Measurements from ENCODE around the gene DNAJB9. TPM values are rescaled to one million over a fixed set of nuclear protein-coding genes. Genes with fewer than 3 reads are reported as not detected.
"Not testable (repeated sequence)": the region's sequence is repeated elsewhere in the genome, so short reads cannot be mapped to it uniquely, and the experiment has no call there.

Gene DNAJB9
- total RNA-seq, 2 experiments from 2014 or later = 66.5 to 72.1 TPM

DNA sequence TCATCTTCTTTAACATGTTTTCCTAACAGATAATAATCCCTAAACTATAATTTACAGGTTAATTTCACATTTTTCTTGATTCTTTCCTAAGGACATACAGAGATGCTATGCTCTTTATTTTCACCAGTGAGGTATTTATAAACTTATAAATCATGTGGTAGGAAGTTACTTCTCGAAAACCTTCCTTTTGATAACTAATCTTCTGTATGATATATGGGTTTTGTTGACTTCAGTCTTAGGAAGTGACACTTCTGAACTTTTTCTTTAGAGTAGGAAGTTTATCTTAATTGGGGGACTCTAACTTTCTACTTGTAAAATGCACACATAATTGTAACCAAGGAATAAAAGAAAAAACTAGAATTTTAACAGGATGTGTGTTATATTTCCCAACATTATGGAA lies 33.9 kb upstream of the DNAJB9 start:
- ChIA-PET POLR2A (no interaction called here), CTCF (no interaction called here)
- Histone ChIP-seq H3K4me3 (ENCODE audit: low read length) (no peak overlapping the region), H3K27ac (ENCODE audit: low read depth in 1 of 2, low read length in 2 of 2) (no peak overlapping the region), H3K4me1 (ENCODE audit: insufficient read depth, low read length) (no peaks in the 10 kb centered on the region), H3K27me3 (ENCODE audit: control insufficient read depth in 1 of 2, insufficient read depth in 2 of 2, low read length in 2 of 2) (no peaks in the 10 kb centered on the region), H3K9me3 (ENCODE audit: control insufficient read depth in 1 of 2, insufficient read depth in 1 of 2, low read length in 2 of 2) (no peaks in the 10 kb centered on the region), H3K36me3 (ENCODE audit: insufficient read depth, low read length) (no peaks in the 10 kb centered on the region)
- Mint-ChIP-seq H3K4me3 (no peak overlapping the region), H3K27ac (no peak overlapping the region), H3K4me1 (ENCODE audit: low read depth) (no peaks in the 10 kb centered on the region), H3K36me3 (ENCODE audit: low read depth) (no peaks in the 10 kb centered on the region), H3K27me3 (peaks cover 25% of the 10 kb centered on the region), H3K9me3 (no peaks in the 10 kb centered on the region)
- TF ChIP-seq, protein P1, sequence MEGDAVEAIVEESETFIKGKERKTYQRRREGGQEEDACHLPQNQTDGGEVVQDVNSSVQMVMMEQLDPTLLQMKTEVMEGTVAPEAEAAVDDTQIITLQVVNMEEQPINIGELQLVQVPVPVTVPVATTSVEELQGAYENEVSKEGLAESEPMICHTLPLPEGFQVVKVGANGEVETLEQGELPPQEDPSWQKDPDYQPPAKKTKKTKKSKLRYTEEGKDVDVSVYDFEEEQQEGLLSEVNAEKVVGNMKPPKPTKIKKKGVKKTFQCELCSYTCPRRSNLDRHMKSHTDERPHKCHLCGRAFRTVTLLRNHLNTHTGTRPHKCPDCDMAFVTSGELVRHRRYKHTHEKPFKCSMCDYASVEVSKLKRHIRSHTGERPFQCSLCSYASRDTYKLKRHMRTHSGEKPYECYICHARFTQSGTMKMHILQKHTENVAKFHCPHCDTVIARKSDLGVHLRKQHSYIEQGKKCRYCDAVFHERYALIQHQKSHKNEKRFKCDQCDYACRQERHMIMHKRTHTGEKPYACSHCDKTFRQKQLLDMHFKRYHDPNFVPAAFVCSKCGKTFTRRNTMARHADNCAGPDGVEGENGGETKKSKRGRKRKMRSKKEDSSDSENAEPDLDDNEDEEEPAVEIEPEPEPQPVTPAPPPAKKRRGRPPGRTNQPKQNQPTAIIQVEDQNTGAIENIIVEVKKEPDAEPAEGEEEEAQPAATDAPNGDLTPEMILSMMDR (IDR thresholded peaks at IDR 0.05) = no peak
- DNase-seq (no peak), ATAC-seq (ENCODE audit: poor library complexity) (no peak)
- intact Hi-C loops (cut with DNase I, micrococcal nuclease) = no loop called here

DNA sequence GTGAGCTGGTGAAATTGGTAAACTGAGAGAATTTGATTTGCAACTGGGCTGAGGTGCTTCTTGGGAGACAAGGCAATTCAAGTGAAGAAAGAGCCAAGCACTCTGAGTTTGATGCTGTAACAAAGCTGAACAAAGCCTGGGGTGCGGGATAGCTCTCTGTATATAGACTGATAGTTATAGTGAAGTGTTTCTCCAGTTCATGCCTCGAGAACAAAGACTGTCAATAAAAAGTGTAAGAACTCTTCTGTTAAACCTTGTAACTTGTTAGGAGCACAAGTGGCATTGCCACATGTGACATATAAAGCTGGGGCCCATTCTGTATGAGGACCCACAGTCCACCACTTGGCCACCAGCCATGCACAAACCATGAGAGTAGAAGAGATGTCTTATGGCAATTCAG lies 32.4 kb upstream of the DNAJB9 start:
- no peaks in the 10 kb centered on the region for H3K36me3 ChIP-seq (ENCODE audit: insufficient read depth, low read length)
- Mint-ChIP-seq H3K27me3 (peaks cover 25% of the 10 kb centered on the region), H3K4me3 (no peak overlapping the region), H3K9me3 (no peaks in the 10 kb centered on the region), H3K36me3 (ENCODE audit: low read depth) (no peaks in the 10 kb centered on the region), H3K27ac (no peak overlapping the region), H3K4me1 (ENCODE audit: low read depth) (no peaks in the 10 kb centered on the region)
- no peak for ATAC-seq (ENCODE audit: poor library complexity)
- ChIA-PET POLR2A (no interaction called here), CTCF (no interaction called here)
- H3K27ac ChIP-seq (ENCODE audit: low read depth in 1 of 2, low read length in 2 of 2) = no peak overlapping the region
- H3K4me1 ChIP-seq (ENCODE audit: insufficient read depth, low read length) = no peaks in the 10 kb centered on the region
- H3K27me3 ChIP-seq (ENCODE audit: control insufficient read depth in 1 of 2, insufficient read depth in 2 of 2, low read length in 2 of 2) = no peaks in the 10 kb centered on the region
- H3K9me3 ChIP-seq (ENCODE audit: control insufficient read depth in 1 of 2, insufficient read depth in 1 of 2, low read length in 2 of 2) = no peaks in the 10 kb centered on the region
- no peak overlapping the region for H3K4me3 ChIP-seq (ENCODE audit: low read length)
- DNase-seq = no peak
- TF ChIP-seq, protein P1 (IDR thresholded peaks at IDR 0.05) = no peak
- intact Hi-C loops (cut with DNase I, micrococcal nuclease) = no loop called here

DNA sequence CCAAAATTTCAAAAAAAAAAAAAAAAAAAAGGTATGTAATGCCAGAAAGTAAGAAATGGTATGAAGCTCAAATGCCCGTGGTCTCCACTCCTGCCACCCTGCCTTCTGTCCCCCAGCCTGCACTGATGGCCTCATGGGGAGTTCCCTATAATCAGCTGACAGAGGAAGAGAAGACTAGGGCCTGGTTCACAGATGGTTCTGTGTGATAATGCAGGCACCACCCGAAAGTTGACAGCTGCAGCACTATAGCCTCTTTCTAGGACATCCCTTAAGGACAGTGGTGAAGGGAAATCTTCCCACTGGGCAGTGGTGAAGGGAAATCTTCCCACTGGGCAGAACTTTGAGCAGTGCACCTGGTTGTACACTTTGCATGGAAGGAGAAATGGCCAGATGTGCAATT lies 31.4 kb upstream of the DNAJB9 start:
- H3K4me3 Mint-ChIP-seq; H3K9me3 ChIP-seq (ENCODE audit: control insufficient read depth in 1 of 2, insufficient read depth in 1 of 2, low read length in 2 of 2); H3K27ac Mint-ChIP-seq; POLR2A ChIA-PET; H3K36me3 ChIP-seq (ENCODE audit: insufficient read depth, low read length); ATAC-seq (ENCODE audit: poor library complexity); intact Hi-C loops (cut with DNase I, micrococcal nuclease); H3K4me1 Mint-ChIP-seq (ENCODE audit: low read depth); DNase-seq; H3K36me3 Mint-ChIP-seq (ENCODE audit: low read depth); H3K27me3 ChIP-seq (ENCODE audit: control insufficient read depth in 1 of 2, insufficient read depth in 2 of 2, low read length in 2 of 2); H3K27ac ChIP-seq (ENCODE audit: low read depth in 1 of 2, low read length in 2 of 2); H3K9me3 Mint-ChIP-seq; H3K4me1 ChIP-seq (ENCODE audit: insufficient read depth, low read length); H3K4me3 ChIP-seq (ENCODE audit: low read length): not testable (repeated sequence)
- H3K27me3 Mint-ChIP-seq = peaks cover 25% of the 10 kb centered on the region
- CTCF ChIA-PET = interaction anchor here (0.7 kb wide), 1 partner anchor 17 kb away, joined by 3 read pairs; no protein-coding TSS in a partner anchor

DNA sequence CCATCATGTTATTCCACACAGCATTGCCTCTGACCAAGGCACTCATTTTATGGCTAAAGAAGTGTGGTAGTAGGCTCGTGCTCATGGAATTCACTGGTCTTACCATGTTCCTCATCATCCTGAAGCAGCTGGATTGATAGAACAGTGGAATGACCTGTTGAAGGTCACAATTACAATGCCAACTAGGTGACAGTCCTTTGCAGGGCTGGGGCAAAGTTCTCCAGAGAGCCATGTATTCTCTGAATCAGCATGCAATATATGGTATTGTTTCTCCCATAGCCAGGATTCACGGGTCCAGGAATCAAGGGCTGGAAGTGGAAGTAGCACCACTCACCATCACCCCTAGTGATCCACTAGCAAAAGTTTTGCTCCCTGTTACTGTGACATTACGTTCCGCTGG lies 31.0 kb upstream of the DNAJB9 start:
- H3K4me3 Mint-ChIP-seq; H3K4me3 ChIP-seq (ENCODE audit: low read length); ATAC-seq (ENCODE audit: poor library complexity): not testable (repeated sequence)

More for the DNA sequence above, 31.0 kb upstream of the DNAJB9 start:
- H3K9me3 Mint-ChIP-seq; H3K4me1 ChIP-seq (ENCODE audit: insufficient read depth, low read length); H3K4me1 Mint-ChIP-seq (ENCODE audit: low read depth); H3K36me3 Mint-ChIP-seq (ENCODE audit: low read depth); H3K27ac Mint-ChIP-seq; DNase-seq; intact Hi-C loops (cut with DNase I, micrococcal nuclease); H3K27me3 ChIP-seq (ENCODE audit: control insufficient read depth in 1 of 2, insufficient read depth in 2 of 2, low read length in 2 of 2); H3K36me3 ChIP-seq (ENCODE audit: insufficient read depth, low read length); H3K27ac ChIP-seq (ENCODE audit: low read depth in 1 of 2, low read length in 2 of 2); H3K9me3 ChIP-seq (ENCODE audit: control insufficient read depth in 1 of 2, insufficient read depth in 1 of 2, low read length in 2 of 2); POLR2A ChIA-PET: not testable (repeated sequence)
- peaks cover 25% of the 10 kb centered on the region for H3K27me3 Mint-ChIP-seq
- CTCF ChIA-PET = interaction anchor here (0.7 kb wide), 1 partner anchor 17 kb away, joined by 3 read pairs; no protein-coding TSS in a partner anchor
